Keratinocyte (primary cell): Measurements from ENCODE around the gene PIGS. TPM values are rescaled to one million over a fixed set of nuclear protein-coding genes. Genes with fewer than 3 reads are reported as not detected.

Experiments
- DNase-seq: peaks from one replicate; pipeline ENCODE4 v3.0.0-alpha.2; 2011; ENCODE audit warnings: low read depth, missing footprints, low spot score
- FAIRE-seq: peaks from 2 replicates; lab custom pipeline; 2011; peaks lifted over from hg19 to GRCh38; lab: Jason Lieb, UNC
- H2AFZ ChIP-seq: 2 replicates; pipeline ENCODE4 v1.6.0; 2012; ENCODE audit warnings: low read length, control low read depth, inconsistent platforms; ENCODE audit not compliant: control insufficient read depth
- H3K27ac ChIP-seq: 2 replicates; pipeline ENCODE4 v1.5.1; 2011; ENCODE audit warnings: low read length; ENCODE audit not compliant: control insufficient read depth, insufficient read depth
- H3K27me3 ChIP-seq: 3 replicates; pipeline ENCODE4 v1.6.0; 2011; ENCODE audit warnings: low read length; ENCODE audit not compliant: control insufficient read depth, insufficient read depth; ENCODE audit errors: extremely low read depth
- H3K36me3 ChIP-seq, 2 experiments: 2 replicates in 1 of 2; 3 replicates in 1 of 2; pipeline ENCODE4 v1.5.1; 2011; ENCODE audit warnings: low read length in 2 of 2, mild to moderate bottlenecking in 1 of 2; ENCODE audit not compliant: control insufficient read depth in 2 of 2, insufficient read depth in 2 of 2; ENCODE audit errors: extremely low read depth in 1 of 2
- H3K4me1 ChIP-seq: 3 replicates; pipeline ENCODE4 v1.5.1; 2011; ENCODE audit warnings: low read length; ENCODE audit not compliant: control insufficient read depth, insufficient read depth; ENCODE audit errors: extremely low read depth
- H3K4me2 ChIP-seq: 3 replicates; pipeline ENCODE4 v1.6.0; 2011; ENCODE audit warnings: low read depth, low read length; ENCODE audit not compliant: control insufficient read depth, insufficient read depth; ENCODE audit errors: extremely low read depth
- H3K4me3 ChIP-seq, 3 experiments: fragments of 200-600 bp in 1 of 3; sonication (generic) in 1 of 3; 2 replicates in 2 of 3; 3 replicates in 1 of 3; pipeline ENCODE4 v1.5.1; 2011 to 2016; ENCODE audit warnings: low read length in 3 of 3, mild to moderate bottlenecking in 3 of 3, control low read depth in 2 of 3, inconsistent platforms in 1 of 3, low read depth in 1 of 3, mixed read lengths in 1 of 3, mixed run types in 1 of 3, moderate library complexity in 1 of 3; ENCODE audit not compliant: control insufficient read depth in 2 of 3, insufficient read depth in 2 of 3; ENCODE audit errors: extremely low read depth in 1 of 3
- H3K79me2 ChIP-seq: 2 replicates; pipeline ENCODE4 v1.6.0; 2012; ENCODE audit warnings: low read length; ENCODE audit not compliant: control insufficient read depth, insufficient read depth
- H3K9ac ChIP-seq: 3 replicates; pipeline ENCODE4 v1.6.0; 2011; ENCODE audit warnings: low read length; ENCODE audit not compliant: control insufficient read depth, insufficient read depth; ENCODE audit errors: extremely low read depth
- H3K9me1 ChIP-seq: 3 replicates; pipeline ENCODE4 v1.6.0; 2011; ENCODE audit warnings: low read length; ENCODE audit not compliant: control insufficient read depth, insufficient read depth; ENCODE audit errors: extremely low read depth
- H3K9me3 ChIP-seq: 2 replicates; pipeline ENCODE4 v1.5.1; 2012; ENCODE audit warnings: low read depth, low read length; ENCODE audit not compliant: control insufficient read depth
- H4K20me1 ChIP-seq: 3 replicates; pipeline ENCODE4 v1.6.0; 2011; ENCODE audit warnings: low read length; ENCODE audit not compliant: control insufficient read depth, insufficient read depth; ENCODE audit errors: extremely low read depth
- CTCF ChIP-seq, 3 experiments: IDR thresholded peaks in 1 of 3; conservative IDR thresholded peaks in 1 of 3; optimal IDR thresholded peaks in 1 of 3; 2 replicates in 2 of 3; 3 replicates in 1 of 3; pipeline versions ENCODE3 to v1.5.1; 2011; ENCODE audit warnings: low read length in 3 of 3, mild to moderate bottlenecking in 3 of 3, moderate library complexity in 2 of 3, control low read depth in 1 of 3, inconsistent platforms in 1 of 3; ENCODE audit not compliant: insufficient read depth in 2 of 3; ENCODE audit errors: extremely low read depth in 1 of 3
- EZH2 ChIP-seq: IDR thresholded peaks from one replicate; pipeline ENCODE4 v1.6.1; 2012; ENCODE audit warnings: inconsistent platforms, mild to moderate bottlenecking, low read length, moderate library complexity
- dilution Hi-C: fragments of 300-500 bp; cut with MboI; formaldehyde crosslinking; loops from one replicate; pipeline ENCODE4 v1.7.0; 2020; ENCODE audit warnings: low sequenced_read_pairs; ENCODE audit not compliant: extremely low pct_ligation_motif_present
- polyA plus RNA-seq, 5 experiments: library from polyadenylated mRNA; depleted of rRNA in 3 of 5; stranded (reverse) in 3 of 5; stranded (forward) in 1 of 5; unstranded in 1 of 5; fragments of >200 nt; gene quantifications; 1 replicate in 1 of 5; 2 replicates in 3 of 5; 3 replicates in 1 of 5; pipeline versions ENCODE4 v1.2.1 to v1.2.3, GENCODE V29; 2011 to 2012; ENCODE audit warnings: missing spikeins in 2 of 5, low read depth in 1 of 5, low replicate concordance in 1 of 5

PIGS gene
- polyA plus RNA-seq, 1 donor (not counting 4 experiments of a cell fraction or from before 2014, with no cell fraction given): 33.6 TPM

- Histone ChIP-seq H3K36me3 (no peaks in the 10 kb centered on the region), H3K9me1 (no peaks in the 10 kb centered on the region), H3K4me2 (no peak overlapping the region), H3K9me3 (no peaks in the 10 kb centered on the region), H3K4me1 (peaks cover 14% of the 10 kb centered on the region), H3K79me2 (no peaks in the 10 kb centered on the region), H3K4me3 (no peak overlapping the region), H4K20me1 (no peaks in the 10 kb centered on the region), H2AFZ (no peak overlapping the region), H3K9ac (no peak overlapping the region), H3K27ac (no peak overlapping the region), H3K27me3 (peaks cover 1% of the 10 kb centered on the region)
- dilution Hi-C loops: no loop called here
- FAIRE-seq (no peak), DNase-seq (no peak)
- no peak for TF ChIP-seq EZH2
- no peak for TF ChIP-seq CTCF (optimal IDR thresholded peaks at IDR 0.05 in 1 of 3, IDR thresholded peaks at IDR 0.05 in 1 of 3, conservative IDR thresholded peaks at IDR 0.05 in 1 of 3; ENCODE audit: extremely low read depth in 1 of 3, insufficient read depth in 2 of 3, low read length in 3 of 3)
Measured at GRCh38 chr17:28536532-28537218, 34.6 kb downstream of the PIGS start.

- no peak overlapping the region for H3K4me2 ChIP-seq
- H4K20me1 ChIP-seq: no peaks in the 10 kb centered on the region
- H3K9ac ChIP-seq: no peak overlapping the region
- no peaks in the 10 kb centered on the region for H3K79me2 ChIP-seq
- H3K27ac ChIP-seq: no peak overlapping the region
- no peak overlapping the region for H3K4me3 ChIP-seq
- H3K9me1 ChIP-seq: no peaks in the 10 kb centered on the region
- TF ChIP-seq CTCF (optimal IDR thresholded peaks at IDR 0.05 in 1 of 3, IDR thresholded peaks at IDR 0.05 in 1 of 3, conservative IDR thresholded peaks at IDR 0.05 in 1 of 3; ENCODE audit: extremely low read depth in 1 of 3, insufficient read depth in 2 of 3, low read length in 3 of 3): no peak
- TF ChIP-seq EZH2: no peak
- no peak overlapping the region for H2AFZ ChIP-seq
- H3K9me3 ChIP-seq: no peaks in the 10 kb centered on the region
- H3K4me1 ChIP-seq: peaks cover 14% of the 10 kb centered on the region
- peaks cover 8% of the 10 kb centered on the region for H3K27me3 ChIP-seq
- H3K36me3 ChIP-seq: no peaks in the 10 kb centered on the region
- dilution Hi-C loops: no loop called here
- no peak for DNase-seq
- no peak for FAIRE-seq
Measured at GRCh38 chr17:28534740-28535375, 36.5 kb downstream of the PIGS start.
